ENCODE data around the gene MED27. TPM values are rescaled to one million over a fixed set of nuclear protein-coding genes. Genes with fewer than 3 reads are reported as not detected.

Gene MED27
- total and polyA plus RNA-seq, 2 of the 13 experiments (the other 11 are each of a cell fraction or from before 2014, with no cell fraction given): 16.9 to 19.0 TPM

- ChIA-PET POLR2A (no interaction called here), CTCF (ENCODE audit: low intra/inter-chr PET ratio, low total read pairs) (no interaction called here)
- Histone ChIP-seq H3K4me2 (ENCODE audit: low read depth, low read length) (no peak overlapping the region), H3K9ac (ENCODE audit: insufficient read depth, low read depth, low read length) (no peak overlapping the region), H3K36me3 (replicated peaks in 1 of 2; ENCODE audit: control insufficient read depth in 1 of 2, insufficient read depth in 2 of 2, low read length in 2 of 2) (peaks cover 0 to 1% of the 10 kb centered on the region in 2 experiments; a peak in 1 of 5 replicates), H3K9me3 (ENCODE audit: low read length) (no peaks in the 10 kb centered on the region), H3K4me1 (ENCODE audit: insufficient read depth, low read length) (peaks cover 12% of the 10 kb centered on the region), H3K27me3 (ENCODE audit: control insufficient read depth in 1 of 2, insufficient read depth in 2 of 2, low read length in 2 of 2) (no peaks in the 10 kb centered on the region), H3K27ac (ENCODE audit: extremely low read length, insufficient read depth, low read length) (no peak overlapping the region), H2AFZ (ENCODE audit: low read length) (no peak overlapping the region), H4K20me1 (ENCODE audit: insufficient read depth, low read length) (peaks cover 6% of the 10 kb centered on the region), H3K4me3 (replicated peaks in 1 of 3; ENCODE audit: insufficient read depth in 1 of 3, low read depth in 2 of 3, low read length in 3 of 3) (no peak overlapping the region), H3K79me2 (ENCODE audit: insufficient read depth, low read length) (no peaks in the 10 kb centered on the region)
- in situ Hi-C loops (cut with HindIII; ENCODE audit: extremely low pct_ligation_motif_present, low pct_unique_long_range_greater_than_20kb) (no loop called here), intact Hi-C loops (cut with micrococcal nuclease; ENCODE audit: unreplicated experiment) (no loop called here)
- no peak for FAIRE-seq
- no peak for DNase-seq (ENCODE audit: low spot score)
- BruUV-seq (replicated peaks): no TSS peak
- no peak for TF ChIP-seq SNAPC5 (CRISPR knock-in tag; IDR thresholded peaks at IDR 0.05; ENCODE audit: borderline replicate concordance)
- TF ChIP-seq MAFK (conservative IDR thresholded peaks at IDR 0.05 in 1 of 2, IDR thresholded peaks at IDR 0.05 in 1 of 2; ENCODE audit: low read length in 2 of 2): 0 out of 4 replicates have a peak, but pooled peaks of 1 of the 2 experiments have one; percentile 39
- ATAC-seq: no peak
- 96% methylated on average over 5 of the region's 5 CpGs for WGBS (ENCODE audit: low lambda C conversion rate)
Measured at GRCh38 chr9:132007371-132008025, 72.2 kb downstream of the MED27 start.

GRCh38 chr9:132006677-132007370, 72.8 kb downstream of the MED27 start:
- H3K27ac ChIP-seq (ENCODE audit: extremely low read length, insufficient read depth, low read length): no peak overlapping the region

More at GRCh38 chr9:132006677-132007370, 72.8 kb downstream of the MED27 start:
- Histone ChIP-seq H3K27me3 (ENCODE audit: control insufficient read depth in 1 of 2, insufficient read depth in 2 of 2, low read length in 2 of 2) (no peaks in the 10 kb centered on the region), H4K20me1 (ENCODE audit: insufficient read depth, low read length) (peaks cover 6% of the 10 kb centered on the region), H3K9me3 (ENCODE audit: low read length) (no peaks in the 10 kb centered on the region), H3K4me2 (ENCODE audit: low read depth, low read length) (no peak overlapping the region), H3K79me2 (ENCODE audit: insufficient read depth, low read length) (no peaks in the 10 kb centered on the region), H3K4me1 (ENCODE audit: insufficient read depth, low read length) (peaks cover 8% of the 10 kb centered on the region), H3K4me3 (replicated peaks in 1 of 3; ENCODE audit: insufficient read depth in 1 of 3, low read depth in 2 of 3, low read length in 3 of 3) (no peak overlapping the region), H3K9ac (ENCODE audit: insufficient read depth, low read depth, low read length) (no peak overlapping the region), H3K36me3 (replicated peaks in 1 of 2; ENCODE audit: control insufficient read depth in 1 of 2, insufficient read depth in 2 of 2, low read length in 2 of 2) (no peaks in the 10 kb centered on the region; a peak in 1 of 5 replicates), H2AFZ (ENCODE audit: low read length) (no peak overlapping the region)
- no TSS peak for BruUV-seq (replicated peaks)
- no peak for TF ChIP-seq PRDM10 (CRISPR knock-in tag; IDR thresholded peaks at IDR 0.05; ENCODE audit: low read depth)
- 0 out of 2 replicates have a peak, but pooled peaks have one; percentile 1 for TF ChIP-seq MAFF (IDR thresholded peaks at IDR 0.05; ENCODE audit: low read depth, low read length)
- ATAC-seq (no peak), FAIRE-seq (no peak), DNase-seq (ENCODE audit: low spot score) (no peak)
- ChIA-PET POLR2A (no interaction called here), CTCF (ENCODE audit: low intra/inter-chr PET ratio, low total read pairs) (no interaction called here)
- WGBS (ENCODE audit: low lambda C conversion rate): 96% methylated on average over 9 of the region's 9 CpGs
- in situ Hi-C loops (cut with HindIII; ENCODE audit: extremely low pct_ligation_motif_present, low pct_unique_long_range_greater_than_20kb) (no loop called here), intact Hi-C loops (cut with micrococcal nuclease; ENCODE audit: unreplicated experiment) (no loop called here)
